Measurements from ENCODE around the gene TBC1D16.

GRCh38 chr17:79934653-79934970 is 101.1 kb downstream of the TBC1D16 start:
- no peak for TF ChIP-seq CTCF (IDR thresholded peaks at IDR 0.05)
- no peak for TF ChIP-seq POLR2A (IDR thresholded peaks at IDR 0.05)
